Smooth muscle cell (in vitro differentiated cells): ENCODE data around the gene TAF11L5. TPM values are rescaled to one million over a fixed set of nuclear protein-coding genes. Genes with fewer than 3 reads are reported as not detected.
"Not testable (repeated sequence)": the region's sequence is repeated elsewhere in the genome, so short reads cannot be mapped to it uniquely, and the experiment has no call there.

Experiments used
- DNase-seq: peaks from one replicate; lab custom pipeline; 2025; ENCODE audit not compliant: unreplicated experiment; lab: John Stamatoyannopoulos, UW
- H2AFZ ChIP-seq: fragments of 200-600 bp; sonication (generic); 2 replicates; pipeline ENCODE4 v1.6.0; 2016; ENCODE audit warnings: antibody characterized with exemption, low read depth, mild to moderate bottlenecking
- H3F3A ChIP-seq: fragments of 200-600 bp; sonication (generic); 2 replicates; pipeline ENCODE4 v1.6.0; 2017; ENCODE audit warnings: antibody characterized with exemption, low read depth
- H3K27ac ChIP-seq: fragments of 200-600 bp; sonication (generic); 2 replicates; pipeline ENCODE4 v1.5.1; 2016; ENCODE audit warnings: low read depth, mild to moderate bottlenecking
- H3K27me3 ChIP-seq: fragments of 200-600 bp; sonication (generic); 2 replicates; pipeline ENCODE4 v1.6.1; 2016; ENCODE audit warnings: low read depth, mild to moderate bottlenecking
- H3K36me3 ChIP-seq: fragments of 200-600 bp; sonication (generic); 2 replicates; pipeline ENCODE4 v1.5.1; 2016; ENCODE audit warnings: low read depth
- H3K4me1 ChIP-seq: fragments of 200-600 bp; sonication (generic); 2 replicates; pipeline ENCODE4 v1.5.1; 2016; ENCODE audit warnings: low read depth
- H3K4me2 ChIP-seq: fragments of 200-600 bp; sonication (generic); 2 replicates; pipeline ENCODE4 v1.6.0; 2016; ENCODE audit warnings: mild to moderate bottlenecking
- H3K4me3 ChIP-seq: fragments of 200-600 bp; sonication (generic); 2 replicates; pipeline ENCODE4 v1.5.1; 2016; ENCODE audit warnings: mild to moderate bottlenecking
- H3K79me2 ChIP-seq: fragments of 200-600 bp; sonication (generic); 2 replicates; pipeline ENCODE4 v1.6.0; 2016; ENCODE audit warnings: low read depth, mild to moderate bottlenecking
- H3K9ac ChIP-seq: fragments of 200-600 bp; sonication (generic); 2 replicates; pipeline ENCODE4 v1.6.0; 2016; ENCODE audit warnings: low read depth
- H3K9me3 ChIP-seq: fragments of 200-600 bp; sonication (generic); replicated peaks from 2 replicates; pipeline ENCODE4 v1.5.1; 2016; ENCODE audit warnings: low read depth
- H4K20me1 ChIP-seq: fragments of 200-600 bp; sonication (generic); 2 replicates; pipeline ENCODE4 v1.6.0; 2016; ENCODE audit warnings: low read depth
- WGBS: methylation state at CpG from one replicate; pipeline ENCODE4 v1.1.7; 2016; ENCODE audit warnings: low lambda C conversion rate; 5-methylcytosine and 5-hydroxymethylcytosine counted together
- polyA plus RNA-seq: library from polyadenylated mRNA; unstranded; fragments of >200 nt; fragmentation: Nextera tagmentation; extraction: Ambion mirVana; gene quantifications from 2 replicates; pipeline ENCODE4 v1.2.1, GENCODE V29; 2016
- total RNA-seq: library from RNA; depleted of rRNA; stranded (reverse); fragments of >200 nt; gene quantifications from 2 replicates; pipeline ENCODE4 v1.2.3, GENCODE V29; 2014
- TF ChIP-seq, protein P1 (sequence below): fragments of 200-600 bp; sonication (generic); IDR thresholded peaks from 2 replicates; pipeline ENCODE4 v1.5.1; 2017; ENCODE audit warnings: borderline replicate concordance, mild to moderate bottlenecking, antibody characterized with exemption; ENCODE audit not compliant: insufficient read depth, poor library complexity, severe bottlenecking

The TAF11L5 gene
- total and polyA plus RNA-seq, 2 experiments from 2014 or later, result not detected

GRCh38 chr5:17482790-17483189, 42.2 kb upstream of the TAF11L5 start:
- H3K27me3 ChIP-seq, result no peaks in the 10 kb centered on the region
- no peak overlapping the region for H2AFZ ChIP-seq
- no peak overlapping the region for H3K4me2 ChIP-seq
- H4K20me1 ChIP-seq, result no peaks in the 10 kb centered on the region
- H3K27ac ChIP-seq, result no peak overlapping the region
- no peaks in the 10 kb centered on the region for H3K9me3 ChIP-seq
- DNase-seq, result no peak
- H3F3A ChIP-seq, result no peaks in the 10 kb centered on the region
- no peak overlapping the region for H3K9ac ChIP-seq
- WGBS, result 78% methylated on average over 2 of the region's 2 CpGs
- no peaks in the 10 kb centered on the region for H3K36me3 ChIP-seq
- TF ChIP-seq, protein P1, sequence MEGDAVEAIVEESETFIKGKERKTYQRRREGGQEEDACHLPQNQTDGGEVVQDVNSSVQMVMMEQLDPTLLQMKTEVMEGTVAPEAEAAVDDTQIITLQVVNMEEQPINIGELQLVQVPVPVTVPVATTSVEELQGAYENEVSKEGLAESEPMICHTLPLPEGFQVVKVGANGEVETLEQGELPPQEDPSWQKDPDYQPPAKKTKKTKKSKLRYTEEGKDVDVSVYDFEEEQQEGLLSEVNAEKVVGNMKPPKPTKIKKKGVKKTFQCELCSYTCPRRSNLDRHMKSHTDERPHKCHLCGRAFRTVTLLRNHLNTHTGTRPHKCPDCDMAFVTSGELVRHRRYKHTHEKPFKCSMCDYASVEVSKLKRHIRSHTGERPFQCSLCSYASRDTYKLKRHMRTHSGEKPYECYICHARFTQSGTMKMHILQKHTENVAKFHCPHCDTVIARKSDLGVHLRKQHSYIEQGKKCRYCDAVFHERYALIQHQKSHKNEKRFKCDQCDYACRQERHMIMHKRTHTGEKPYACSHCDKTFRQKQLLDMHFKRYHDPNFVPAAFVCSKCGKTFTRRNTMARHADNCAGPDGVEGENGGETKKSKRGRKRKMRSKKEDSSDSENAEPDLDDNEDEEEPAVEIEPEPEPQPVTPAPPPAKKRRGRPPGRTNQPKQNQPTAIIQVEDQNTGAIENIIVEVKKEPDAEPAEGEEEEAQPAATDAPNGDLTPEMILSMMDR, result no peak
- no peaks in the 10 kb centered on the region for H3K79me2 ChIP-seq
- no peaks in the 10 kb centered on the region for H3K4me1 ChIP-seq
- no peak overlapping the region for H3K4me3 ChIP-seq

- H3K4me3 ChIP-seq, H3K36me3 ChIP-seq, H3K9me3 ChIP-seq, H3K27ac ChIP-seq, H3K27me3 ChIP-seq, H3K79me2 ChIP-seq, H3K9ac ChIP-seq, H3F3A ChIP-seq, H3K4me2 ChIP-seq, H3K4me1 ChIP-seq, H2AFZ ChIP-seq, H4K20me1 ChIP-seq, DNase-seq: not testable (repeated sequence)
- 94% methylated on average over 10 of the region's 10 CpGs for WGBS
Measured at GRCh38 chr5:17486464-17487173, 38.4 kb upstream of the TAF11L5 start.

DNA sequence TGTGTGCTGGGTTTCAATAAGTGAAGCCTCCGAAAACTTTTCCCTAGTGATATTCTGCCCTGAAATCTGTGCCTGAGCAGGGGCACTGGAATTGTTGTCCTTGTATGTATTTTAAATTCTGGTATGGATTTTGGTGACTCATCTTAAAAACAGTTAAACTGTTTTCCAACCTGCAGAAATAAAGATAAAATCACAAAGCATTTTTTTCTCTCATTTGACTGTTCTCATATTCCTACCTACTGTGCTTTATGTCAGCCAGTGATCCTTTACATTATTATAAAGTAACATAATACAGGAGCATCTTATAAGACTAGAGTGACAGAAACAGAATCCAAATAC, 37.9 kb upstream of the TAF11L5 start:
- Histone ChIP-seq H4K20me1 (no peaks in the 10 kb centered on the region), H3K4me1 (no peaks in the 10 kb centered on the region), H3K27me3 (no peaks in the 10 kb centered on the region), H3K27ac (no peak overlapping the region), H3K4me3 (no peak overlapping the region), H3K9ac (no peak overlapping the region), H3K36me3 (no peaks in the 10 kb centered on the region), H3K4me2 (no peak overlapping the region), H3F3A (no peaks in the 10 kb centered on the region), H3K9me3 (no peaks in the 10 kb centered on the region), H3K79me2 (no peaks in the 10 kb centered on the region), H2AFZ (no peak overlapping the region)
- WGBS, result 100% methylated on average over 1 of the region's 1 CpG
- TF ChIP-seq, protein P1, result no peak
- no peak for DNase-seq

DNA sequence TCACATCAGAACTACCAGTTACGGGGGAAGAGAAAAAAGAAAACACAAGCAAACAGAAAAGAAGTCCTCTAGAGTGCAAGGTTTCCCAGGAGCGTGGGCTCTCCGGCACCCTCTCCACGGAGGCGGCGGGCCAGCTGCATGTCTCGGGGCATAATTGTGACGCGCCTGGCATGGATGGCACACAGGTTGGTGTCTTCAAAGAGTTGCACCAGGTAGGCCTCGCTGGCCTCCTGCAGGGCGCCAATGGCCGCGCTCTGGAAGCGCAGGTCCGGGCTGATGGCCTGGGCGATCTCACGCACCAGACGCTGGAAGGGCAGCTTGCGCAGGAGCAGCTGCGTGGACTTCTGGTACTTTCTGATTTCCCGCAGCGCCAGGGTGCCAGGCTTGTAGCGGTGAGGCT, 33.8 kb upstream of the TAF11L5 start:
- H3K4me3 ChIP-seq, H3F3A ChIP-seq, H4K20me1 ChIP-seq, H3K79me2 ChIP-seq, H3K4me1 ChIP-seq, H3K27me3 ChIP-seq, H2AFZ ChIP-seq, H3K4me2 ChIP-seq, H3K27ac ChIP-seq, H3K9me3 ChIP-seq, H3K9ac ChIP-seq, DNase-seq, H3K36me3 ChIP-seq: not testable (repeated sequence)
- WGBS, result 95% methylated on average over 23 of the region's 23 CpGs

- Histone ChIP-seq H3K4me1 (no peaks in the 10 kb centered on the region), H3K4me3 (no peak overlapping the region), H2AFZ (no peak overlapping the region), H3K9me3 (no peaks in the 10 kb centered on the region), H3K79me2 (no peaks in the 10 kb centered on the region), H3K9ac (no peak overlapping the region), H3K27ac (no peak overlapping the region), H3K4me2 (no peak overlapping the region), H3K27me3 (no peaks in the 10 kb centered on the region), H4K20me1 (no peaks in the 10 kb centered on the region), H3K36me3 (no peaks in the 10 kb centered on the region), H3F3A (no peaks in the 10 kb centered on the region)
- TF ChIP-seq, protein P1, result no peak
- DNase-seq, result no peak
- WGBS, result 92% methylated on average over 3 of the region's 3 CpGs
Measured at GRCh38 chr5:17492770-17493169, 32.3 kb upstream of the TAF11L5 start.
